ENCODE measurements around the gene ACTR3. TPM values are rescaled to one million over a fixed set of nuclear protein-coding genes. Genes with fewer than 3 reads are reported as not detected.

Gene ACTR3
- total and polyA plus RNA-seq, 10 of the 15 experiments (the other 5 are each of a cell fraction or from before 2014, with no cell fraction given) = 79.1 to 616 (median 471) TPM

- TF ChIP-seq EZH2 (IDR thresholded peaks at IDR 0.05; ENCODE audit: borderline replicate concordance, control insufficient read depth, low read depth, low read length) = no peak
Measured at GRCh38 chr2:113965644-113966043, 75.8 kb downstream of the ACTR3 start (continued).

- no peak for ATAC-seq
- WGBS (ENCODE audit: insufficient coverage, insufficient replicate concordance, low lambda C conversion rate, missing lambda C conversion rate) = 66% methylated on average over 5 of the region's 5 CpGs
- Histone ChIP-seq H3K36me3 (ENCODE audit: control insufficient read depth in 2 of 2, insufficient read depth in 2 of 2, low read length in 1 of 2) (peaks cover 0 to 10% of the 10 kb centered on the region in 2 experiments; a peak in 1 of 4 replicates), H2AFZ (ENCODE audit: control insufficient read depth, low read depth, low read length) (no peak overlapping the region), H3K27ac (ENCODE audit: control insufficient read depth, insufficient read depth) (no peak overlapping the region), H3K9ac (ENCODE audit: control insufficient read depth, insufficient read depth, low read length) (no peak overlapping the region), H3K79me2 (ENCODE audit: control insufficient read depth, insufficient read depth, low read length) (no peaks in the 10 kb centered on the region), H3K9me3 (replicated peaks; ENCODE audit: control insufficient read depth, insufficient read depth, low read length) (no peaks in the 10 kb centered on the region), H3K4me1 (ENCODE audit: control insufficient read depth, insufficient read depth, low read length) (no peaks in the 10 kb centered on the region), H4K20me1 (ENCODE audit: control insufficient read depth, insufficient read depth) (no peaks in the 10 kb centered on the region), H3K4me3 (no peak overlapping the region), H3K27me3 (replicated peaks in 1 of 2; ENCODE audit: control insufficient read depth in 2 of 2, insufficient read depth in 2 of 2, low read length in 1 of 2) (no peaks in the 10 kb centered on the region), H3K4me2 (ENCODE audit: control insufficient read depth, insufficient read depth) (no peak overlapping the region)
- in situ Hi-C loops (cut with MboI) = no loop called here
- TF ChIP-seq PKNOX1 (IDR thresholded peaks at IDR 0.05) (no peak), REST (IDR thresholded peaks at IDR 0.05; ENCODE audit: low read depth, low read length) (no peak), RELB (IDR thresholded peaks at IDR 0.05; ENCODE audit: low read depth) (no peak), ELK1 (IDR thresholded peaks at IDR 0.05; ENCODE audit: low read depth, low read length) (no peak), MEF2A (IDR thresholded peaks at IDR 0.05; ENCODE audit: insufficient read depth, low read depth, low read length) (no peak), ATF2 (IDR thresholded peaks at IDR 0.05; ENCODE audit: low read length) (no peak), EZH2 (IDR thresholded peaks at IDR 0.05; ENCODE audit: borderline replicate concordance, control insufficient read depth, low read depth, low read length) (no peak), EP300 (IDR thresholded peaks at IDR 0.05; ENCODE audit: borderline replicate concordance in 1 of 2, control insufficient read depth in 1 of 2, low read depth in 2 of 2, low read length in 2 of 2) (no peak), CREB1 (IDR thresholded peaks at IDR 0.05; ENCODE audit: low read depth) (no peak), TBL1XR1 (IDR thresholded peaks at IDR 0.05; ENCODE audit: low read depth, low read length) (no peak), SUPT20H (IDR thresholded peaks at IDR 0.05; ENCODE audit: borderline replicate concordance, control insufficient read depth, low read depth, low read length) (no peak)
- ChIA-PET RAD21 (ENCODE audit: unreplicated experiment) (interaction anchor here (0.9 to 2.1 kb wide), 5 partner anchors 12 to 256 kb away, joined by 3 to 8 read pairs (median 5); no protein-coding TSS in a partner anchor), SMC1A (ENCODE audit: uncharacterized antibody, unreplicated experiment) (interaction anchor here (0.7 to 2.4 kb wide), 12 partner anchors 9 to 304 kb away, joined by 3 to 12 read pairs (median 4); partner anchors contain the start of gene SLC35F5), POLR2A (interaction anchor here (0.7 to 1.1 kb wide), 3 partner anchors 22 to 209 kb away, joined by 3 to 4 read pairs (median 3); partner anchors contain the start of gene SLC35F5), CTCF (interaction anchor here (0.6 to 2.7 kb wide), 20 partner anchors 9 to 585 kb away, joined by 3 to 19 read pairs (median 4); partner anchors contain the start of gene SLC35F5)
- DNase-seq (ENCODE audit: low read depth, low spot score) = no peak
- no TSS peak for BruUV-seq (replicated peaks)
- intact Hi-C loops (cut with micrococcal nuclease; ENCODE audit: unreplicated experiment) = no loop called here
- FAIRE-seq = no peak
Measured at GRCh38 chr2:113966171-113966570, 76.3 kb downstream of the ACTR3 start.
